Peyer's patch (tissue), 4 donors: ENCODE measurements around the gene TMEM98.

Experiments
- CTCF ChIP-seq, 6 experiments: fragments of 450-650 bp in 4 of 6; fragments of 200-600 bp in 2 of 6; sonication (generic) in 1 of 6; IDR thresholded peaks; one replicate each; pipeline ENCODE4 v1.5.1; 2017 to 2019; ENCODE audit warnings: antibody characterized with exemption in 6 of 6, mild to moderate bottlenecking in 3 of 6, moderate library complexity in 1 of 6
- POLR2A ChIP-seq, 2 donors: fragments of 450-650 bp; IDR thresholded peaks; one replicate each; pipeline ENCODE4 v1.5.1; 2017; ENCODE audit warnings: antibody characterized with exemption in 2 of 2, mild to moderate bottlenecking in 2 of 2, moderate library complexity in 2 of 2

GRCh38 chr17:32927724-32928585, at the start of gene TMEM98:
- TF ChIP-seq CTCF (IDR thresholded peaks at IDR 0.05) (no peak), POLR2A (IDR thresholded peaks at IDR 0.05) (no peak)
